ENCODE measurements around the gene HOXB6.

HOXB6 gene

GRCh38 chr17:48577946-48578615, 26.7 kb downstream of the HOXB6 start, which contains the start of gene HOXB4:
TSS of gene HOXB4 (minus strand) at chr17:48578350. CDS start at chr17:48578319, 31 bp downstream.
- DNase-seq, result peak; percentile 65

- DNase-seq, result no peak
Measured at GRCh38 chr17:48577330-48577945, 27.3 kb downstream of the HOXB6 start.

DNA sequence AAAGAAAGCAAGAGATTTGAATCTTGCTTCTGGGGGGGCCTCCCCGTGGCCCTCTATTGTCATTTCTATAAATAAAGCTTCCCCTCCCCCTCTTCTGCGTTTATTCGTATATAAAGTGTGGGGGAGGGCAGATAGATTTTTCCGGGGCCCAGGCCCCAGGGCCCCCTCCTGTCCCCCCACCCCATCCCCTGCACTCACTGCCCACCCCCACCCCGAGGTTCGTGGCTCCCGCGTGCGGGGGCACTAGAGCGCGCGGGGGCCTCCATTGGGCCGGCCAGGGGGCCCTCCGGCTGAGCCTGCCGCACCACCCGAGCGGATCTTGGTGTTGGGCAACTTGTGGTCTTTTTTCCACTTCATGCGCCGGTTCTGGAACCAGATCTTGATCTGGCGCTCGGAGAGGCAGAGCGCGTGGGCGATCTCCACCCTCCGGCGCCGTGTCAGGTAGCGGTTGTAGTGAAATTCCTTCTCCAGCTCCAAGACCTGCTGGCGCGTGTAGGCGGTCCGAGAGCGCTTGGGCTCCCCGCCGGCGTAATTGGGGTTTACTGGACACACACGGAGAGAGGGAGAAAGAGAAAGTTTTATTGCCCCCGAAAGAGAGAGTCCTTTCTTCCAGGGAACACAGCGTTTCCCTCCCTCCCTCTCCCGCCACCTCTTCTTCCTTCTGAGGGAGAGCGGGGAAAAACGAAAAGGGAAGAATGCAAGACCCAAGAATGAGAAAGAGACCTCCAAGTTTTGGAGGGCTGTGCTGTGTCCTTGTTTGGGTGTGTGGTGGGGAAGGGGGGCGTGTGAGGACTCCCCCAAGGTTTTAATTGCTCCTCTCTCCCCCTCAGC, 28.1 kb downstream of the HOXB6 start:
- DNase-seq, result no peak

DNA sequence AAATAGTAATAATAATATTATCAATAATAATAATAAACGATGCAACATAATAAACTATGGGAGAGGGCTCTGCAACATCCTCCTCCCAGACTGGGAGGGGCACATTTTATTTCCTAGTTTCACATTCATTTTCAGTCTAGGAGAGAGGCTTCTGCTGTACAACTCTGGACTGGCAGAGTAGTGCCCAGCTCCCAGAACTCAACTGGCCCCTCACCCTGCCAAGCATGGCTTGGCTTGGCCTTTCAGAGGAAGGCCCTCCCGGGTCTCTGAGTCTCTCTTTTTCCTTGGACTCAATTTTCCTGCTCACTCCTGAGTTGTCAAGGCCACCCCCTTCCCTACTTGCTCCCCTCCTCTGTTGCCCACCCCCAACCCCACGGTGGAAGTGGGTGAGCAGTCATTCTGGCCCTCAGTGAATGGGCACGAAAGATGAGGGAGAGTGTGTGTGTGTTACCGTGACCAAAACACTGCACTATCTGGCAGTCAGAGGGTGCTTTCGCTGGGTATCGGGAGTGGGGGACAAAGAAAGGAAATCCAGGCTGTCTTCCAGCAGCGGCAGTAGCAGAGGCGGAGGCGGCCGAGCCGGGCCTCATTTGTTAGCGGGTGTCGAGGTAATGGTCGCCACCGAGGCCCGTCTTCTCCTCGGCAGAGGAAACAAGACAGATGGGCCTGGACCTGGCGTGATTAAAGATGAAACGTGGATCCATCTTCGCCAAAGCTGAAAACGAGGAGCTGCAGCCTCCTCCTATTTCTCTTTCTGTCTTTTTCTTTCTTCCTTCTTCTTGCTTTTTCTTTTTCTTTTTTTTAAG, 28.9 kb downstream of the HOXB6 start:
- DNase-seq, result no peak

DNA sequence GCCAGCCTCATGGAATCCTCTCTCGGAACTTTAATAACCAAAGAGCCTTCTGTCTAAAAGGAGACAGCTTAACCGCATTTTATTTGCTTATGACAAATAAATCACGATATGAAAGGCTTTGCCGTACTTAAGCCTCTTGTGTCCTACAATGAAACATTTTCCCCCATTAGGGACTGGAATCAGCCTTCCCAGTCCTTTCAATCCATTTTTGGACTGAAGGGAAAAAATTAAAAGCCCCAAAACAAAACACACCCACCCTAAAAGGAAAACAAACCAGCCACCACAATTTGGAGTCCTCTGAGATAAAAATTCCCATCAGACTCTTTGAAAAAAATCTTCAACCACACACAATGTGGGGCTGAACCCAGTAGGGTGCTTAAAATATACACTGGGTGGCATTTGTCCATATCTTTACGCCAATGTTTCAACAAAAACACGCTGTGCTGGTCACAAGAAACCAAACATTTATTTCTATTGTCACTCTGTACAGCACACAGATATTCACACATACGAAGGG, 29.7 kb downstream of the HOXB6 start:
- no peak for DNase-seq

DNA sequence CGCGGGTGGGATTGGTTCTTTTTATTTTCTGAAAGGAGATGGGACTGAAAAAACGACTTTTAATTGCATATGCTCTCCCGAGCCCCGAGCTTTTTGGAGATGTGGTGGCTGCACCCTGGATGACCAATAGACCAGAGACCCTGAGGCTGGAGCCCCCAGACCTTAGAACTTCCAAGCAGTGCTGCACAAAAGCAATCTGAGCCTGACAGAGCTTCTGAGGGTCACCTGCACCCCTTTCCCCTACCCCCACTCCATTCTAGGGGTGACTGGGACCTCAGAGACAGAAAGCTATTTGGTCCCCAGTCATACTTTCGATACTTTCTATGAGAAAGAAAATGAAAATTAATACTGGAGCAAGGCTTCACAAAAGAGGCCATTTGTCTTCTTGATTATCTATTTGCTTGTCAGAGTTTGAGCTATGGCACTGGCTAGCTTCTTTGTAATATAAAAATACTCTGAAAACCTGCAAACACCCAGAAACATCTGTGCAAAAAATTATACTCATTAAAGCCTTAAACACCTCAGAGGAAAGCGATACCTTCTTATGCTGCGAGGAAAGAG, 30.2 kb downstream of the HOXB6 start:
- DNase-seq, result no peak

DNA sequence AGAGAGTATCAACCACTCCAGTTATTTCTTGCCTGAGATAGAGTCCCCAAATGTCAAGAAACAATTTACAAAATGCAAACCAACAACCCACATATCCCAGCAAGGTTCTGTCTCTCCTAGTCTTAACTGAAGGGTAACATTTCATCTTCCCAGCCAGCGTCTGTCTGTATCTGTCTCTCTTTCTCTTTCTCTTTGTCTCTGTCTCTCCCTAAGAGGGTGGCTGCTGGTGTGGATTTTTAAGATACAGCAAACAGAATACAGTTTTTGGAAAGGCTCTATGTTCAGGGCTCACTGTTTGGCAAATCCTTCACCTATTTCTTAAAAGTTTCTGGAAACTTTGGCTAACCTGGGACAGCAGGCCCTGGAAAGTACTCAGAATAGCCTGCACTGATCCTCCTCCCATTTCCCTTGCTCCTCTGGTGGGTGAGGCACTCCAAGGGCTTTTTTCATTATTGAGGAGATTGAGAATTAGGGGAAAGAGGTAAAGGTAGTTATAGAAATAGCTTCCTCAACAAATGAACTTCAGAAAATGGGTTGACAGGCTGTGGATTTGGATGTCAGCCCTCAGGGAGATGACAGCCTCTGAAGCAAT, 32.9 kb downstream of the HOXB6 start:
- DNase-seq, result no peak

- no peak for DNase-seq
Measured at GRCh38 chr17:48571024-48571818, 33.6 kb downstream of the HOXB6 start.

GRCh38 chr17:48570325-48571023, 34.3 kb downstream of the HOXB6 start:
- no peak for DNase-seq

DNA sequence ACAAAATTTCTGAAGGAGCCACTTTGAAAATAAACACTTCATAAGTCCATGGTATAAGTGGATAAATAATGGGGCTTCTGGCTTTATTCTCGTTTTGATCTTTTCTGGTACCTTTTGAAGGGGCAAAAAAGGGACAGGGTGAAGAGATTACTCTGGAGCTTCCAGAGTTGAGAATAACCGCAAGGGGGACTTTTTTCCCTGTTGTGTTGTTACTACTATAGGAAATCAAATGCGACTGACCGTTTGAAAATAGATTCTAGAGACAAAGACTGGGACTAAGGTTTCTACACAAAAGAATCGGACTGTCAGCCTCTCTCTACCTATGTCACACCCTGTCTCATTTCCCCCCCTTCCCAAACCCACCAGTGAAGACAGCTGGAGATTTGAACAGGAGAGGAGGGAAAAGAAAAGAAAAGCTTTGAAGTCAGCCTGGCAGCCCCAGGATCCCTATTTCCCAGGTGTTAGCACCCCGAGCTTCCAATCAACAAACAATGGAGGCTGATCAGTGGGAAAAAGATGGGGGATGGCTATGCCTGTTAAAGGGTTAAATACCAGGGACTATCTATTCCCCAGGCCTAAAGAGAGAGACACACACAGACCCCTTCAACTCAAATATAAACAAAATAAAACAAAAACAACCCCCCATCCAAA, 35.0 kb downstream of the HOXB6 start:
- DNase-seq, result no peak

- DNase-seq, result no peak
Measured at GRCh38 chr17:48569240-48569582, 35.6 kb downstream of the HOXB6 start.

GRCh38 chr17:48568499-48569239, 36.1 kb downstream of the HOXB6 start:
- DNase-seq, result no peak

DNA sequence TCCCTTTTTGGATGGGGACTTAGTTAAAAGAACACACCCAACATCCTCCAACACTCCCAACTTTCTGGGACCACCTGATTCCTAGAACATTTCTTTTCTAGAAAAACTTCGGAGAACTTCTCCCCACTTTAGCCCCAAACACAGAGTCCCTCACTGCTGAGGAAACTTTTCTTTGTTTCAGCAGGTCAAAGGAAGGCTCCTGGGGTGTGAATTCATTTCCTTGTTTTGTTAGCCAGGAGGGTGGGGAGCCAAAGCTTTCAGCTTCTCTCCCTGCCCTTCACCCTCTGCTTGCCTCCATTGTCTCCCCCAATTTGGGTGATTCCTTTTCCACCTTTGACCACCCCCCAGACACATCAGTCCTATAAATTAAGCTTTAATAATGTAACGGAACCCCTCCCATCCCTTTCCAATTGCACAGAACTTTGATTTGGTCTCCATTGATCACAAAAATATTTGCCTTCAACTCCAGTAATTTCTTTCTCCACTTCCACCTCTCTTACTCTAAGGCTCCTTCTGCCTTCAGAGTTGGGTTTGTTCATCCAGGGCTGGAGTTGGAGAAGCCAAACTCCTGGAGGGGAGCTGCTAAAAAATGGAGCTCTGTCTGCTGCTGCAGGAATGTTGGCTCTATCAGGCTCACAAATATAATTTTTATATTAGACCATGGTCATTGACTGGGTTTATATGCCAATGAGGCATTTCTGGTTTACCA, 37.0 kb downstream of the HOXB6 start:
- no peak for DNase-seq

- no peak for DNase-seq
Measured at GRCh38 chr17:48567209-48567608, 37.6 kb downstream of the HOXB6 start.

DNA sequence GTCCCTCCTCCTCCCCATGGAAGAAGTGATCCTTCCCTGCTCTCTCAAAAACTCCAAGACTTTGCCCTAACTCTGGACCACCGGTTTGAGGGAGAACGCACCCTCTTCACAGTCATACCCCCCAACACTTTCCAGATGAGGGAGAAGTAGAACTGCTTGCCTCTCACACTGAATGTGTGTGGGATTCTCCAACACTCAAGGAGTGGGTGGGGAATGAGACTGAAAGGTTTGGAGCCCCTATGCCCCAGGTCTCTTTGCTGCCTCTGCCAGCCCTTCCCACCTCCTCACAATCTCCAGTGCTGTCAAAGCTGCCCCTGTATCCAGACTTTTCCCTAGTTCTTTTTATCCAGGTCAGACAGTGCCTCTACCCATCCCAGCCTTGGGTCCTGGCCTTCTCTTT, 38.1 kb downstream of the HOXB6 start:
- DNase-seq, result no peak

DNA sequence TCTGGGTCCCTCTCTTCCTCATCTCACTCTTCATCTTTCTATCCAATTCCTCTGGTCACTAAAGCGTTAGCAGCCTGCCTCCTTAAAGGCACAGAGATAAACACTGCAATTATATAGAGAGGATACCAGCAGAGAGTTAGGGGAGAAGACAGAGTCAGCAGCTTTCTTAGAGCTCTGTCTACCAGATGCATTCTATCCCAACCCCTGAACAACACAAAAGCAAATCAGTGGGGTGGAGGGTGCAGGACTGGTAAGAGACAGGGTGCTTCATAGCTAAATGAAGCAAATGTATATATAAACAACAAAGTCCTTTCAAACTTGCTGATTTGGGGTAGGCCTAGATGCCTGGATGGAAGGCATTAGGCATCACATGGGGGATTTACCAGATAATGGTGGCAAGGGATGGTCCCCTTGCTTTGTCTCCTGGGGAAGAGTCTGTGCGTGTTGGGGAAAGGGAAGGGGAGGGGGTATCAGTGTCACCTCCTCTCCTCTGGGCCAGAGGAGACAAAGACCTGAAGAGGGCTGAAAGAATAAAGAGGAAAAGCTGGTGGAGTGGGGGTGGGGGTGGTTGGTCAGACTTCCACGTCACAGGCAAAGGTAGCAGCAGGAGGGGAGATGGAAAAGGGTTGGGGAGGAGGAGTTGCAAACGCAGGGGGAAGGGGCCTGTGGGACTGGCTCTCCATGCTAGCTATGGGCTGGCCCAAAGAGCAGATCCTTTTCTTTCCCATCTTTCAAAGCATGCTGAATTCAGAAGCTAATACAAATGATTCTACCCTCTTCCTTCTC, 38.7 kb downstream of the HOXB6 start:
- DNase-seq, result no peak

DNA sequence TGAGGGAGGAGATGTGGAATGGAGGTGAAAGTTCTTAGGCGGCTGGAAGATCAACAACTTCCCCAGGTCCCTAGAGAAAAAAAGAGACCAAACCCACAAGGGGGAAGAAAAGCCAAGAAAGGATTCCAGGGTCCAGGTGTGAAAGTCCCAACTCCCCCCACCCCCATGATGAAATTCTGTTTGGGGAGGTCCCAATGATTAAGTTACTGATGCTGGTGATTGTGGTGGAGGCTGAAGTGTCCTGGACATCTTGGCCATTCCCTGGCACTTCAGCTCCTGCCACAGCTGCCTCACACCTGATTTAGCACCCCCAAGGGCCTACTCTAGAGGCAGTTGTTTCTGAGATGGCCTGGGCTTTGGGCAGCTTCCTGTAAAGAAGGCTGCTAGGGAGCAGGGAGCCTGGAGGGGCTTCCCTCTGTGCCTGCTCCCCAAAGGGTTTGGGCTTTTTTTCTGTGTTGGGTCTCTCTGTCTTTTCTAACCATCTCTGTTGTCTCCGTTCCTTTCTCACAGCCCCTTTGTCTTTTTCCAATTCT, 39.7 kb downstream of the HOXB6 start:
- DNase-seq, result no peak
